Activated B cell treated with CpG ODN at 0.5 μM for 24 hours (primary cell): ENCODE data around the gene ZBTB16. TPM values are rescaled to one million over a fixed set of nuclear protein-coding genes. Genes with fewer than 3 reads are reported as not detected.

Experiments
- ATAC-seq: fragments of 200-7000 bp; cut with Tn5 transposase; one replicate; pipeline ENCODE4 v1.10.0; 2021; ENCODE audit warnings: low read depth, mild to moderate bottlenecking, moderate library complexity
- CTCF ChIA-PET: fragments of 350-600 bp; sonication (Branson Sonifier 250); formaldehyde crosslinking; loops from one replicate; lab custom pipeline; 2021; ENCODE audit warnings: antibody characterized with exemption; lab: Charles Lee
- POLR2A ChIA-PET: fragments of 350-600 bp; sonication (Branson Sonifier 250); formaldehyde crosslinking; loops from one replicate; lab custom pipeline; 2021; ENCODE audit warnings: antibody characterized with exemption; lab: Charles Lee
- DNase-seq: peaks from one replicate; pipeline ENCODE4 v3.0.0; 2022
- H3K27ac Mint-ChIP-seq: one replicate; pipeline ENCODE4 v1.8.0; 2020; ENCODE audit warnings: mixed read lengths
- H3K27me3 Mint-ChIP-seq: one replicate; pipeline ENCODE4 v1.8.0; 2021; ENCODE audit warnings: mixed read lengths
- H3K36me3 Mint-ChIP-seq: one replicate; pipeline ENCODE4 v1.8.0; 2021; ENCODE audit warnings: low read depth, mixed read lengths
- H3K4me1 Mint-ChIP-seq: one replicate; pipeline ENCODE4 v1.8.0; 2021; ENCODE audit warnings: mixed read lengths
- H3K4me3 Mint-ChIP-seq: one replicate; pipeline ENCODE4 v1.8.0; 2020; ENCODE audit warnings: mild to moderate bottlenecking, mixed read lengths
- H3K9me3 Mint-ChIP-seq: one replicate; pipeline ENCODE4 v1.8.0; 2020; ENCODE audit warnings: mixed read lengths
- CTCF ChIP-seq: fragments of 200-600 bp; IDR thresholded peaks from one replicate; pipeline ENCODE4 v1.8.0; 2022; ENCODE audit warnings: antibody characterized with exemption, mild to moderate bottlenecking
- intact Hi-C: fragments of 100-400 bp; cut with micrococcal nuclease; formaldehyde crosslinking; loops from one replicate; pipeline ENCODE4 v1.15.1; 2024
- total RNA-seq: library from RNA; stranded (reverse); gene quantifications from 2 replicates; pipeline ENCODE4 v1.2.3, GENCODE V29; 2022

The ZBTB16 gene
- total RNA-seq, 1 donor from 2014 or later = 2.5 TPM

GRCh38 chr11:114129699-114130098, 70.2 kb downstream of the ZBTB16 start:
- Mint-ChIP-seq H3K9me3 (no peaks in the 10 kb centered on the region), H3K4me3 (no peak overlapping the region), H3K27ac (no peak overlapping the region), H3K36me3 (no peaks in the 10 kb centered on the region), H3K4me1 (peaks cover 3% of the 10 kb centered on the region), H3K27me3 (peaks cover 10% of the 10 kb centered on the region)
- ATAC-seq (no peak), DNase-seq (no peak)
- intact Hi-C loops = no loop called here
- no peak for TF ChIP-seq CTCF
- ChIA-PET CTCF (no interaction called here), POLR2A (no interaction called here)

- Mint-ChIP-seq H3K9me3 (no peaks in the 10 kb centered on the region), H3K4me3 (no peak overlapping the region), H3K27me3 (peaks cover 10% of the 10 kb centered on the region), H3K27ac (no peak overlapping the region), H3K4me1 (peaks cover 3% of the 10 kb centered on the region), H3K36me3 (no peaks in the 10 kb centered on the region)
- no peak for DNase-seq
- POLR2A ChIA-PET = no interaction called here
- CTCF ChIA-PET = no interaction called here
- TF ChIP-seq CTCF = no peak
- intact Hi-C loops = no loop called here
- ATAC-seq = no peak
These were observed 70.6 kb downstream of the ZBTB16 start for GRCh38 chr11:114130115-114130576.

GRCh38 chr11:114130629-114131277, 71.2 kb downstream of the ZBTB16 start:
- TF ChIP-seq CTCF = no peak
- intact Hi-C loops = no loop called here
- H3K36me3 Mint-ChIP-seq = no peaks in the 10 kb centered on the region
- no peak overlapping the region for H3K27ac Mint-ChIP-seq
- peaks cover 8% of the 10 kb centered on the region for H3K4me1 Mint-ChIP-seq
- POLR2A ChIA-PET = interaction anchor here (0.7 kb wide), 1 partner anchor 36 kb away, joined by 3 read pairs; no protein-coding TSS in a partner anchor
- peaks cover 10% of the 10 kb centered on the region for H3K27me3 Mint-ChIP-seq
- ATAC-seq (no peak), DNase-seq (no peak)
- H3K4me3 Mint-ChIP-seq = no peak overlapping the region
- CTCF ChIA-PET = interaction anchor here (0.6 kb wide), 1 partner anchor 14 kb away, joined by 3 read pairs; no protein-coding TSS in a partner anchor
- H3K9me3 Mint-ChIP-seq = no peaks in the 10 kb centered on the region

- Mint-ChIP-seq H3K9me3 (no peaks in the 10 kb centered on the region), H3K36me3 (no peaks in the 10 kb centered on the region), H3K27me3 (peaks cover 12% of the 10 kb centered on the region), H3K4me1 (peaks cover 15% of the 10 kb centered on the region), H3K27ac (no peak overlapping the region), H3K4me3 (no peak overlapping the region)
- ATAC-seq = no peak
- POLR2A ChIA-PET = interaction anchor here (0.7 kb wide), 1 partner anchor 35 kb away, joined by 3 read pairs; no protein-coding TSS in a partner anchor
- intact Hi-C loops = no loop called here
- no peak for TF ChIP-seq CTCF
- DNase-seq = no peak
- CTCF ChIA-PET = interaction anchor here (0.5 kb wide), 1 partner anchor 236 kb away, joined by 3 read pairs; no protein-coding TSS in a partner anchor
These were observed 72.0 kb downstream of the ZBTB16 start for GRCh38 chr11:114131461-114131864.

GRCh38 chr11:114132417-114132816, 72.9 kb downstream of the ZBTB16 start:
- peaks cover 23% of the 10 kb centered on the region for H3K4me1 Mint-ChIP-seq
- H3K4me3 Mint-ChIP-seq = no peak overlapping the region
- CTCF ChIA-PET = interaction anchor here (1.3 kb wide), 1 partner anchor 235 kb away, joined by 3 read pairs; no protein-coding TSS in a partner anchor
- intact Hi-C loops = no loop called here
- POLR2A ChIA-PET = no interaction called here
- peaks cover 8% of the 10 kb centered on the region for H3K27me3 Mint-ChIP-seq
- ATAC-seq (no peak), DNase-seq (no peak)
- no peaks in the 10 kb centered on the region for H3K36me3 Mint-ChIP-seq
- no peak overlapping the region for H3K27ac Mint-ChIP-seq
- TF ChIP-seq CTCF = no peak
- no peaks in the 10 kb centered on the region for H3K9me3 Mint-ChIP-seq
